ENCODE measurements around the gene NLRP12.

NLRP12 gene

GRCh38 chr19:53812335-53812734 is 11.8 kb downstream of the NLRP12 start:
- in situ Hi-C loops (cut with MboI; ENCODE audit: low sequenced_read_pairs, unreplicated experiment): no loop called here
- TF ChIP-seq, protein P1, sequence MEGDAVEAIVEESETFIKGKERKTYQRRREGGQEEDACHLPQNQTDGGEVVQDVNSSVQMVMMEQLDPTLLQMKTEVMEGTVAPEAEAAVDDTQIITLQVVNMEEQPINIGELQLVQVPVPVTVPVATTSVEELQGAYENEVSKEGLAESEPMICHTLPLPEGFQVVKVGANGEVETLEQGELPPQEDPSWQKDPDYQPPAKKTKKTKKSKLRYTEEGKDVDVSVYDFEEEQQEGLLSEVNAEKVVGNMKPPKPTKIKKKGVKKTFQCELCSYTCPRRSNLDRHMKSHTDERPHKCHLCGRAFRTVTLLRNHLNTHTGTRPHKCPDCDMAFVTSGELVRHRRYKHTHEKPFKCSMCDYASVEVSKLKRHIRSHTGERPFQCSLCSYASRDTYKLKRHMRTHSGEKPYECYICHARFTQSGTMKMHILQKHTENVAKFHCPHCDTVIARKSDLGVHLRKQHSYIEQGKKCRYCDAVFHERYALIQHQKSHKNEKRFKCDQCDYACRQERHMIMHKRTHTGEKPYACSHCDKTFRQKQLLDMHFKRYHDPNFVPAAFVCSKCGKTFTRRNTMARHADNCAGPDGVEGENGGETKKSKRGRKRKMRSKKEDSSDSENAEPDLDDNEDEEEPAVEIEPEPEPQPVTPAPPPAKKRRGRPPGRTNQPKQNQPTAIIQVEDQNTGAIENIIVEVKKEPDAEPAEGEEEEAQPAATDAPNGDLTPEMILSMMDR (IDR thresholded peaks at IDR 0.05; ENCODE audit: borderline replicate concordance, control extremely low read depth, extremely low read depth, insufficient read depth, missing control alignments): no peak
- no peak for DNase-seq (ENCODE audit: low spot score)

- TF ChIP-seq, protein P1 (IDR thresholded peaks at IDR 0.05; ENCODE audit: borderline replicate concordance, control extremely low read depth, extremely low read depth, insufficient read depth, missing control alignments): no peak
- DNase-seq (ENCODE audit: low spot score): no peak
- in situ Hi-C loops (cut with MboI; ENCODE audit: low sequenced_read_pairs, unreplicated experiment): no loop called here
These were observed 13.2 kb downstream of the NLRP12 start for GRCh38 chr19:53810891-53811290.

GRCh38 chr19:53810187-53810546 is 13.9 kb downstream of the NLRP12 start:
- DNase-seq (ENCODE audit: low spot score): no peak
- TF ChIP-seq, protein P1 (IDR thresholded peaks at IDR 0.05; ENCODE audit: borderline replicate concordance, control extremely low read depth, extremely low read depth, insufficient read depth, missing control alignments): no peak
- in situ Hi-C loops (cut with MboI; ENCODE audit: low sequenced_read_pairs, unreplicated experiment): no loop called here

DNA sequence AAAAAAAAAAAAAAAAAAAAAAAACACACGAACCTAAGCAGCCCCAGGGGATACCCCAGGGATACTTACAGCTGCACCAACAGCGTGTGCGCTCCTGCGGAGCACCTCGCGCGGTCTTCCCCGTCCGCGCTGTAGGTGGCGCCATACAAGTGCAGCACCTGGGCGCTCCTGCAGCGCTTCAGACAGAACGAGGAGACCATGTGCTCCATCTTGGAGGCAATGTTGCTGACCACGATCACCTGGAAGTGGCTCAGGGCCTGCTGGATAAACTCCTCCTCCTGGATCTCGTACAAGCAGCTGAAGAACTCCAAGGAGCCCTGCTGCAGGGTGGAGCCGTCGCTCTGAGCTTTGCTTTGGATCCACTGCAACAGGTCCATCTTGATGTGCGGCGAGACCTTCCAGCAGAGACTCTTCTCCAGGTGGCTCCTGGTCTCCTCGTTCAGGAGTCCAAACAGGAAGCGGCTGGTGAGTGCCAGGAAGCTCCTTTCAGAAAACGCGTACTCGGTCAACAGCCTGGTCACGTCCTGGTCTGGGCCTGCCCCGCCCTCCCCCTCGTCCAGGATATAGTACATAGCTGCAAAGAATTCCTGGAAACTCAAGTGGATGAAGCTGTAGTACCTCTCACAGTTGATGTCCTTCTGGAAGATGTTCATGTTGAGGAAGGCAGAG is 14.5 kb downstream of the NLRP12 start:
- TF ChIP-seq, protein P1 (IDR thresholded peaks at IDR 0.05; ENCODE audit: borderline replicate concordance, control extremely low read depth, extremely low read depth, insufficient read depth, missing control alignments): no peak
- DNase-seq (ENCODE audit: low spot score): no peak
- in situ Hi-C loops (cut with MboI; ENCODE audit: low sequenced_read_pairs, unreplicated experiment): no loop called here

GRCh38 chr19:53808710-53809125 is 15.4 kb downstream of the NLRP12 start:
- in situ Hi-C loops (cut with MboI; ENCODE audit: low sequenced_read_pairs, unreplicated experiment): no loop called here
- TF ChIP-seq, protein P1 (IDR thresholded peaks at IDR 0.05; ENCODE audit: borderline replicate concordance, control extremely low read depth, extremely low read depth, insufficient read depth, missing control alignments): no peak
- DNase-seq (ENCODE audit: low spot score): no peak

- TF ChIP-seq, protein P1 (IDR thresholded peaks at IDR 0.05; ENCODE audit: borderline replicate concordance, control extremely low read depth, extremely low read depth, insufficient read depth, missing control alignments): no peak
- no peak for DNase-seq (ENCODE audit: low spot score)
- in situ Hi-C loops (cut with MboI; ENCODE audit: low sequenced_read_pairs, unreplicated experiment): no loop called here
These were observed 22.9 kb downstream of the NLRP12 start for GRCh38 chr19:53801257-53801656.
